Erythroblast (primary cell): ENCODE data around the gene STK38L.

Experiments
- GATA1 ChIP-seq: IDR thresholded peaks from 2 replicates; pipeline ENCODE4 v1.6.1; 2011; ENCODE audit warnings: low read depth, mild to moderate bottlenecking, control low read depth, low read length, moderate library complexity
- POLR2A ChIP-seq: IDR thresholded peaks from 2 replicates; pipeline ENCODE4 v1.6.1; 2011; ENCODE audit warnings: mild to moderate bottlenecking, low read length

- TF ChIP-seq POLR2A (peak; percentile 24), GATA1 (no peak)
Measured at GRCh38 chr12:27334042-27334720, 90.1 kb downstream of the STK38L start.
